HG03066 (cell line): Measurements from ENCODE around the gene GPSM1.

Source experiments
- ATAC-seq: cut with Tn5 transposase; IDR thresholded peaks from one replicate; pipeline ENCODE4 v1.9.1; 2021; ENCODE audit warnings: low read depth; ENCODE audit not compliant: unreplicated experiment

Gene GPSM1

GRCh38 chr9:136387217-136387616, 59.9 kb downstream of the GPSM1 start:
- no peak for ATAC-seq

GRCh38 chr9:136389396-136389795, 62.1 kb downstream of the GPSM1 start:
- ATAC-seq: no peak

GRCh38 chr9:136391737-136392537, 64.6 kb downstream of the GPSM1 start:
- ATAC-seq: no peak

- no peak for ATAC-seq
Observed at GRCh38 chr9:136392538-136393449, 65.5 kb downstream of the GPSM1 start.

- ATAC-seq: no peak
Observed at GRCh38 chr9:136393531-136393930, 66.2 kb downstream of the GPSM1 start.

GRCh38 chr9:136394312-136395019, 67.1 kb downstream of the GPSM1 start:
- ATAC-seq: no peak

GRCh38 chr9:136395020-136395340, 67.6 kb downstream of the GPSM1 start:
- ATAC-seq: no peak

- ATAC-seq: no peak
Observed at GRCh38 chr9:136395345-136396218, 68.2 kb downstream of the GPSM1 start.

- no peak for ATAC-seq
Observed at GRCh38 chr9:136396219-136396515, 68.8 kb downstream of the GPSM1 start.

GRCh38 chr9:136397643-136398042, 70.3 kb downstream of the GPSM1 start:
- no peak for ATAC-seq

GRCh38 chr9:136398286-136398685, 70.9 kb downstream of the GPSM1 start:
- no peak for ATAC-seq

GRCh38 chr9:136399176-136400037, 72.1 kb downstream of the GPSM1 start:
- peak; percentile 27 for ATAC-seq

- peak; percentile 65 for ATAC-seq
Observed at GRCh38 chr9:136400038-136400834, 72.9 kb downstream of the GPSM1 start, which contains the start of gene SNAPC4. TSS of gene SNAPC4 (minus strand) at chr9:136400170. CDS start at chr9:136398428, 1,742 bp downstream.

GRCh38 chr9:136401173-136401922, 74.0 kb downstream of the GPSM1 start:
- no peak for ATAC-seq

- ATAC-seq: no peak
Observed at GRCh38 chr9:136402067-136402466, 74.7 kb downstream of the GPSM1 start.

GRCh38 chr9:136403538-136403914, 76.2 kb downstream of the GPSM1 start:
- no peak for ATAC-seq

GRCh38 chr9:136403915-136404800, 76.8 kb downstream of the GPSM1 start:
- no peak for ATAC-seq
